Transverse colon (tissue), 4 donors: Measurements from ENCODE around the gene CARS2.

Experiments
- EP300 ChIP-seq: sonication (generic); formaldehyde crosslinking; IDR thresholded peaks from one replicate; pipeline ENCODE4 v1.6.1; 2017; ENCODE audit warnings: antibody characterized with exemption, low read depth
- POLR2A ChIP-seq: fragments of 450-650 bp; IDR thresholded peaks from one replicate; pipeline ENCODE4 v1.6.1; 2016; ENCODE audit warnings: antibody characterized with exemption, mild to moderate bottlenecking, moderate library complexity
- POLR2AphosphoS5 ChIP-seq, 3 donors: sonication (generic); formaldehyde crosslinking; IDR thresholded peaks; one replicate each; pipeline ENCODE4 v1.6.1; 2016; ENCODE audit warnings: antibody characterized with exemption in 3 of 3
- TF ChIP-seq, protein P1 (sequence below), 5 experiments: fragments of 200-600 bp in 3 of 5; fragments of 450-650 bp in 2 of 5; sonication (generic) in 3 of 5; IDR thresholded peaks; 1 replicate in 2 of 5; 2 replicates in 3 of 5; pipeline ENCODE4 v1.5.1; 2016 to 2017; ENCODE audit warnings: antibody characterized with exemption in 5 of 5, inconsistent platforms in 3 of 5, mild to moderate bottlenecking in 2 of 5, moderate library complexity in 1 of 5

DNA sequence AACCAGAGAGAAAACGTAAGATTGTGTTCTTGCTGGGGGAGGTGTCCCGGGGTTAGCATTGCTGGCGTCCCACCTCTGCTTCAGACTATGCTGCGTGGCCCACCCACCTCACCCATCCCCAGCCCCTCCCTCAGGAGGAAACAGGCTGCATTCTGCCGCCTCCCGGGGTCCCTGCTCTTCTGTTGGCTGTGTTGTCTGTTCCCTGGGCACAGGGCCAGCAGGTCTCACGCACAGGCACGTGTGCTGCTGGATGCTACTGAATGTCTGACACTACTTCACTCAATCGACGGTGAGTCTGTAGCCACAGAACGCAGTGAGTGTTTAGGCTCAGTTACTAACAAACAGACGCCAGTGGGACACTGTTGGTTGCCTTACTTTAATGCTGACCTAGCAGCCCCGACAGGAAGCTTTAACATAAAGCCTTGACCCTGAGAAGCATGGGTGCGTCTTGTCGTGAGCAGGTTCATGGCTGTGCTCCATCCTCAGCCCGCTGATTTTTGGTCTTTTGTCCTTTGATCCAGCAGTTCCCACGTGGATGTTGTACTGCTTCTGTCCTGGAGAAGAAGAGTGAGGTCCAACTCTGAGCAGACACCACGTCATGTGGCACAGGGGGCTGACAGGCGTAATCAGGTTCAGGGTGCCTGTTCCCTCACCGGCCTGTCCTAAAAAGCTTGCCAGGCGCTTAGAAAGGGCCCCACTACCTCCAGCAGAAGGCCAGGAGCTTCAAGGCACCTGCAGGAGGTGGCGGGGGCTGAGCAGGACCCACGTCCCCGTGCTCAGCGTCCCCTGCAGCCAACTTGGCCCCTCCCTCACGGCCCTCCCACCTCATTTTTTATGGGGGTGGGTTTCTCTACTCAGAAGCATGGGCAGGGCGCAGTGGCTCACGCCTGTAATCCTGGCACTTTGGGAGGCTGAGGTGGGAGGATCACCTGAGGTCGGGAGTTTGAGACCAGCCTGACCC lies 64.6 kb downstream of the CARS2 start:
- TF ChIP-seq, protein P1, sequence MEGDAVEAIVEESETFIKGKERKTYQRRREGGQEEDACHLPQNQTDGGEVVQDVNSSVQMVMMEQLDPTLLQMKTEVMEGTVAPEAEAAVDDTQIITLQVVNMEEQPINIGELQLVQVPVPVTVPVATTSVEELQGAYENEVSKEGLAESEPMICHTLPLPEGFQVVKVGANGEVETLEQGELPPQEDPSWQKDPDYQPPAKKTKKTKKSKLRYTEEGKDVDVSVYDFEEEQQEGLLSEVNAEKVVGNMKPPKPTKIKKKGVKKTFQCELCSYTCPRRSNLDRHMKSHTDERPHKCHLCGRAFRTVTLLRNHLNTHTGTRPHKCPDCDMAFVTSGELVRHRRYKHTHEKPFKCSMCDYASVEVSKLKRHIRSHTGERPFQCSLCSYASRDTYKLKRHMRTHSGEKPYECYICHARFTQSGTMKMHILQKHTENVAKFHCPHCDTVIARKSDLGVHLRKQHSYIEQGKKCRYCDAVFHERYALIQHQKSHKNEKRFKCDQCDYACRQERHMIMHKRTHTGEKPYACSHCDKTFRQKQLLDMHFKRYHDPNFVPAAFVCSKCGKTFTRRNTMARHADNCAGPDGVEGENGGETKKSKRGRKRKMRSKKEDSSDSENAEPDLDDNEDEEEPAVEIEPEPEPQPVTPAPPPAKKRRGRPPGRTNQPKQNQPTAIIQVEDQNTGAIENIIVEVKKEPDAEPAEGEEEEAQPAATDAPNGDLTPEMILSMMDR (IDR thresholded peaks at IDR 0.05) = no peak
- TF ChIP-seq POLR2A (no peak), POLR2AphosphoS5 (IDR thresholded peaks at IDR 0.05) (no peak), EP300 (no peak)
